ENCODE measurements around the gene EED.
"Not testable (repeated sequence)": the region's sequence is repeated elsewhere in the genome, so short reads cannot be mapped to it uniquely, and the experiment has no call there.

EED gene

GRCh38 chr11:86219311-86220193 lies 25.0 kb upstream of the EED start:
- H3K9me3 ChIP-seq (ENCODE audit: severe bottlenecking), result no peaks in the 10 kb centered on the region
- H3K27ac ChIP-seq, result no peak overlapping the region

GRCh38 chr11:86220653-86221052 lies 23.9 kb upstream of the EED start:
- Histone ChIP-seq H3K36me3 (no peaks in the 10 kb centered on the region), H3K9me3 (ENCODE audit: severe bottlenecking) (peaks cover 4% of the 10 kb centered on the region), H3K27me3 (ENCODE audit: insufficient read depth, low read depth, severe bottlenecking) (no peaks in the 10 kb centered on the region), H3K4me3 (ENCODE audit: low read depth, low read length) (no peak overlapping the region), H3K27ac (no peak overlapping the region)
- DNase-seq, result no peak
- no peak for TF ChIP-seq CTCF (IDR thresholded peaks at IDR 0.05; ENCODE audit: low read depth, low read length)

More at GRCh38 chr11:86219311-86220193, 25.0 kb upstream of the EED start:
- Histone ChIP-seq H3K4me3 (ENCODE audit: low read depth, low read length) (no peak overlapping the region), H3K27me3 (ENCODE audit: insufficient read depth, low read depth, severe bottlenecking) (no peaks in the 10 kb centered on the region), H3K36me3 (no peaks in the 10 kb centered on the region)
- no peak for DNase-seq
- no peak for TF ChIP-seq CTCF (IDR thresholded peaks at IDR 0.05; ENCODE audit: low read depth, low read length)

- H3K9me3 ChIP-seq (ENCODE audit: severe bottlenecking), result peaks cover 4% of the 10 kb centered on the region
- no peaks in the 10 kb centered on the region for H3K27me3 ChIP-seq (ENCODE audit: insufficient read depth, low read depth, severe bottlenecking)
- H3K27ac ChIP-seq, result no peak overlapping the region
- TF ChIP-seq CTCF (IDR thresholded peaks at IDR 0.05; ENCODE audit: low read depth, low read length), result no peak
- H3K36me3 ChIP-seq, result no peaks in the 10 kb centered on the region
- H3K4me3 ChIP-seq (ENCODE audit: low read depth, low read length), result no peak overlapping the region
- no peak for DNase-seq
These were observed 22.5 kb upstream of the EED start for GRCh38 chr11:86222081-86222480.

GRCh38 chr11:86224575-86224974 lies 20.0 kb upstream of the EED start:
- H3K36me3 ChIP-seq; H3K4me3 ChIP-seq (ENCODE audit: low read depth, low read length); H3K27me3 ChIP-seq (ENCODE audit: insufficient read depth, low read depth, severe bottlenecking); DNase-seq; H3K27ac ChIP-seq; H3K9me3 ChIP-seq (ENCODE audit: severe bottlenecking): not testable (repeated sequence)

GRCh38 chr11:86225344-86225743 lies 19.2 kb upstream of the EED start:
- DNase-seq; H3K36me3 ChIP-seq; H3K9me3 ChIP-seq (ENCODE audit: severe bottlenecking); H3K27ac ChIP-seq; H3K27me3 ChIP-seq (ENCODE audit: insufficient read depth, low read depth, severe bottlenecking); H3K4me3 ChIP-seq (ENCODE audit: low read depth, low read length): not testable (repeated sequence)

GRCh38 chr11:86228269-86229038 lies 16.1 kb upstream of the EED start:
- Histone ChIP-seq H3K9me3 (ENCODE audit: severe bottlenecking) (peaks cover 4% of the 10 kb centered on the region), H3K27ac (no peak overlapping the region), H3K4me3 (ENCODE audit: low read depth, low read length) (no peak overlapping the region), H3K36me3 (no peaks in the 10 kb centered on the region), H3K27me3 (ENCODE audit: insufficient read depth, low read depth, severe bottlenecking) (no peaks in the 10 kb centered on the region)
- TF ChIP-seq CTCF (IDR thresholded peaks at IDR 0.05; ENCODE audit: low read depth, low read length), result no peak
- DNase-seq, result no peak

GRCh38 chr11:86229039-86229330 lies 15.6 kb upstream of the EED start:
- not testable (repeated sequence) for H3K4me3 ChIP-seq (ENCODE audit: low read depth, low read length); DNase-seq; H3K27me3 ChIP-seq (ENCODE audit: insufficient read depth, low read depth, severe bottlenecking); H3K9me3 ChIP-seq (ENCODE audit: severe bottlenecking); H3K36me3 ChIP-seq; H3K27ac ChIP-seq
